HCT116 (cell line): Measurements from ENCODE around the gene SCN7A. TPM values are rescaled to one million over a fixed set of nuclear protein-coding genes. Genes with fewer than 3 reads are reported as not detected.

Experiments
- ATAC-seq: fragments of 200-7000 bp; cut with Tn5 transposase; 2 replicates; pipeline ENCODE4 v1.9.1; 2020; ENCODE audit warnings: mild to moderate bottlenecking, moderate library complexity
- BruUV-seq: library from RNA; stranded (reverse); fragments of 400-500 nt; replicated peaks from 2 replicates; lab custom pipeline; 2021; lab: Mats Ljungman, UMichigan
- CTCF ChIA-PET: fragments of 300-600 bp; sonication (Branson Sonifier 250); formaldehyde crosslinking; loops from one replicate; lab custom pipeline; 2021; ENCODE audit warnings: antibody characterized with exemption; lab: Charles Lee
- POLR2A ChIA-PET: fragments of 300-600, 350-600 bp; sonication (Branson Sonifier 250); formaldehyde crosslinking; loops from one replicate; lab custom pipeline; 2021; ENCODE audit warnings: antibody characterized with exemption; lab: Charles Lee
- RAD21 ChIA-PET, 2 experiments: fragments of 300-600 bp; sonication (Branson Sonifier 250); formaldehyde crosslinking; loops; one replicate each; lab custom pipeline; 2023; ENCODE audit warnings: low total read pairs in 2 of 2; ENCODE audit not compliant: uncharacterized antibody in 2 of 2, unreplicated experiment in 2 of 2, low non-redundant PET in 1 of 2; lab: Charles Lee
- DNase-seq: peaks from one replicate; pipeline ENCODE4 v3.0.0-alpha.2; 2010; ENCODE audit warnings: low read depth, low spot score
- H2AFZ ChIP-seq: fragments of 200-600 bp; shearing (Covaris generic), sonication (generic); 2 replicates; pipeline ENCODE4 v1.6.1; 2017; ENCODE audit warnings: low read depth, mixed run types, mixed read lengths, antibody characterized with exemption, low read length; ENCODE audit not compliant: poor library complexity, severe bottlenecking
- H3K27ac ChIP-seq: 2 replicates; pipeline ENCODE4 v1.5.1; 2012; ENCODE audit warnings: low read depth, low read length
- H3K27me3 ChIP-seq: fragments of 200-600 bp; sonication (generic); 2 replicates; pipeline ENCODE4 v1.6.1; 2016; ENCODE audit warnings: mixed run types, low read length, mixed read lengths; ENCODE audit not compliant: insufficient read depth
- H3K36me3 ChIP-seq, 2 experiments: fragments of 200-500 bp in 1 of 2; fragments of 200-600 bp in 1 of 2; sonication (Bioruptor generic) in 1 of 2; sonication (generic) in 1 of 2; 2 replicates each; pipeline versions ENCODE4 v1.5.1 to v1.6.1; 2014 to 2016; ENCODE audit warnings: low read length in 2 of 2, inconsistent platforms in 1 of 2, mixed read lengths in 1 of 2, mixed run types in 1 of 2; ENCODE audit not compliant: insufficient read depth in 2 of 2, control insufficient read depth in 1 of 2
- H3K4me1 ChIP-seq, 2 experiments: fragments of 200-600 bp in 1 of 2; sonication (generic) in 1 of 2; 2 replicates each; pipeline versions ENCODE4 v1.5.1 to v1.6.1; 2012 to 2017; ENCODE audit warnings: low read length in 2 of 2, inconsistent platforms in 1 of 2, mild to moderate bottlenecking in 1 of 2, mixed read lengths in 1 of 2, mixed run types in 1 of 2, moderate library complexity in 1 of 2; ENCODE audit not compliant: insufficient read depth in 2 of 2, control insufficient read depth in 1 of 2
- H3K4me2 ChIP-seq: fragments of 200-600 bp; sonication (generic); 2 replicates; pipeline ENCODE4 v1.6.1; 2017; ENCODE audit warnings: mixed run types, low read length, mixed read lengths
- H3K4me3 ChIP-seq, 2 experiments: fragments of 200-600 bp in 1 of 2; sonication (generic) in 1 of 2; replicated peaks in 1 of 2; 2 replicates each; pipeline ENCODE4 v1.5.1; 2011 to 2016; ENCODE audit warnings: low read length in 2 of 2, control low read depth in 1 of 2, low read depth in 1 of 2, mild to moderate bottlenecking in 1 of 2, mixed read lengths in 1 of 2, mixed run types in 1 of 2
- H3K79me2 ChIP-seq: fragments of 200-600 bp; sonication (generic); 2 replicates; pipeline ENCODE4 v1.6.1; 2017; ENCODE audit warnings: mild to moderate bottlenecking, mixed run types, low read length, moderate library complexity, mixed read lengths; ENCODE audit not compliant: insufficient read depth
- H3K9ac ChIP-seq: fragments of 200-600 bp; sonication (generic); 2 replicates; pipeline ENCODE4 v1.6.1; 2016; ENCODE audit warnings: low read length, mixed read lengths
- H3K9me2 ChIP-seq: fragments of 200-600 bp; sonication (generic), shearing (Covaris generic); 2 replicates; pipeline ENCODE4 v1.6.1; 2017; ENCODE audit warnings: mixed run types, mild to moderate bottlenecking, moderate library complexity; ENCODE audit not compliant: insufficient read depth
- H3K9me3 ChIP-seq, 2 experiments: fragments of 200-500 bp in 1 of 2; fragments of 200-600 bp in 1 of 2; sonication (Bioruptor generic) in 1 of 2; sonication (generic) in 1 of 2; 2 replicates each; pipeline ENCODE4 v1.6.1; 2014 to 2017; ENCODE audit warnings: low read length in 2 of 2, mixed read lengths in 2 of 2, inconsistent platforms in 1 of 2, low read depth in 1 of 2, mild to moderate bottlenecking in 1 of 2, mixed run types in 1 of 2, moderate library complexity in 1 of 2; ENCODE audit not compliant: control insufficient read depth in 1 of 2, insufficient read depth in 1 of 2
- H4K20me1 ChIP-seq: fragments of 200-600 bp; sonication (generic), shearing (Covaris generic); 2 replicates; pipeline ENCODE4 v1.6.1; 2017; ENCODE audit warnings: mixed run types, mild to moderate bottlenecking, moderate library complexity; ENCODE audit not compliant: insufficient read depth
- CTCF ChIP-seq, 3 experiments: fragments of 200-600 bp in 1 of 3; sonication (generic) in 1 of 3; IDR thresholded peaks in 2 of 3; conservative IDR thresholded peaks in 1 of 3; 2 replicates each; pipeline ENCODE4 v1.5.1; 2012 to 2017; ENCODE audit warnings: low read depth in 2 of 3, low read length in 2 of 3, antibody characterized with exemption in 1 of 3, borderline replicate concordance in 1 of 3, control low read depth in 1 of 3, mild to moderate bottlenecking in 1 of 3, mixed read lengths in 1 of 3, mixed run types in 1 of 3, moderate library complexity in 1 of 3; ENCODE audit not compliant: insufficient read depth in 1 of 3
- ELF1 ChIP-seq: IDR thresholded peaks from 2 replicates; pipeline ENCODE4 v1.6.1; 2012; ENCODE audit warnings: low read depth, borderline replicate concordance
- REST ChIP-seq: IDR thresholded peaks from 2 replicates; pipeline ENCODE4 v1.6.1; 2012; ENCODE audit warnings: low read depth
- intact Hi-C: fragments of 100-400 bp; cut with micrococcal nuclease; formaldehyde crosslinking; loops from 2 replicates; pipeline ENCODE4 v1.10.0; 2022
- total RNA-seq: library from RNA; stranded (reverse); gene quantifications from one replicate; pipeline ENCODE4 v1.2.1, GENCODE V29; 2021; ENCODE audit not compliant: unreplicated experiment
- TF ChIP-seq, protein P1 (sequence below): IDR thresholded peaks from 2 replicates; pipeline ENCODE4 v1.6.1; 2011; ENCODE audit warnings: mild to moderate bottlenecking, low read length, moderate library complexity; ENCODE audit not compliant: insufficient replicate concordance; ENCODE audit errors: extremely low read depth

Gene SCN7A
- total RNA-seq, 1 experiment from 2014 or later = 0.07 TPM

GRCh38 chr2:166536111-166536510 is 42.1 kb upstream of the SCN7A start:
- no peak overlapping the region for H3K27ac ChIP-seq
- no peaks in the 10 kb centered on the region for H3K79me2 ChIP-seq
- peaks cover 14% of the 10 kb centered on the region; the same call in 1 of the 2 replicates for H3K27me3 ChIP-seq
- no peak for ATAC-seq
- no peak overlapping the region for H2AFZ ChIP-seq
- H3K4me3 ChIP-seq = no peak overlapping the region
- H3K9ac ChIP-seq = no peak overlapping the region
- intact Hi-C loops = loop anchor here (10.0 kb wide), 1 partner anchor 789 kb away; no protein-coding TSS in a partner anchor
- BruUV-seq = no TSS peak
- ChIA-PET POLR2A (no interaction called here), RAD21 (no interaction called here), CTCF (no interaction called here)
- H3K4me2 ChIP-seq = no peak overlapping the region
- no peaks in the 10 kb centered on the region for H3K9me2 ChIP-seq
- H4K20me1 ChIP-seq = no peaks in the 10 kb centered on the region
- H3K4me1 ChIP-seq = no peaks in the 10 kb centered on the region
- TF ChIP-seq, protein P1, sequence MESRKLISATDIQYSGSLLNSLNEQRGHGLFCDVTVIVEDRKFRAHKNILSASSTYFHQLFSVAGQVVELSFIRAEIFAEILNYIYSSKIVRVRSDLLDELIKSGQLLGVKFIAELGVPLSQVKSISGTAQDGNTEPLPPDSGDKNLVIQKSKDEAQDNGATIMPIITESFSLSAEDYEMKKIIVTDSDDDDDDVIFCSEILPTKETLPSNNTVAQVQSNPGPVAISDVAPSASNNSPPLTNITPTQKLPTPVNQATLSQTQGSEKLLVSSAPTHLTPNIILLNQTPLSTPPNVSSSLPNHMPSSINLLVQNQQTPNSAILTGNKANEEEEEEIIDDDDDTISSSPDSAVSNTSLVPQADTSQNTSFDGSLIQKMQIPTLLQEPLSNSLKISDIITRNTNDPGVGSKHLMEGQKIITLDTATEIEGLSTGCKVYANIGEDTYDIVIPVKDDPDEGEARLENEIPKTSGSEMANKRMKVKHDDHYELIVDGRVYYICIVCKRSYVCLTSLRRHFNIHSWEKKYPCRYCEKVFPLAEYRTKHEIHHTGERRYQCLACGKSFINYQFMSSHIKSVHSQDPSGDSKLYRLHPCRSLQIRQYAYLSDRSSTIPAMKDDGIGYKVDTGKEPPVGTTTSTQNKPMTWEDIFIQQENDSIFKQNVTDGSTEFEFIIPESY = no peak
- TF ChIP-seq CTCF (IDR thresholded peaks at IDR 0.05 in 2 of 3, conservative IDR thresholded peaks at IDR 0.05 in 1 of 3; ENCODE audit: borderline replicate concordance in 1 of 3, insufficient read depth in 1 of 3, low read depth in 2 of 3, low read length in 2 of 3) (no peak), ELF1 (no peak), REST (no peak)
- no peaks in the 10 kb centered on the region for H3K9me3 ChIP-seq
- DNase-seq = no peak
- no peaks in the 10 kb centered on the region for H3K36me3 ChIP-seq
